ENCODE results near the gene TFB1M.

DNA sequence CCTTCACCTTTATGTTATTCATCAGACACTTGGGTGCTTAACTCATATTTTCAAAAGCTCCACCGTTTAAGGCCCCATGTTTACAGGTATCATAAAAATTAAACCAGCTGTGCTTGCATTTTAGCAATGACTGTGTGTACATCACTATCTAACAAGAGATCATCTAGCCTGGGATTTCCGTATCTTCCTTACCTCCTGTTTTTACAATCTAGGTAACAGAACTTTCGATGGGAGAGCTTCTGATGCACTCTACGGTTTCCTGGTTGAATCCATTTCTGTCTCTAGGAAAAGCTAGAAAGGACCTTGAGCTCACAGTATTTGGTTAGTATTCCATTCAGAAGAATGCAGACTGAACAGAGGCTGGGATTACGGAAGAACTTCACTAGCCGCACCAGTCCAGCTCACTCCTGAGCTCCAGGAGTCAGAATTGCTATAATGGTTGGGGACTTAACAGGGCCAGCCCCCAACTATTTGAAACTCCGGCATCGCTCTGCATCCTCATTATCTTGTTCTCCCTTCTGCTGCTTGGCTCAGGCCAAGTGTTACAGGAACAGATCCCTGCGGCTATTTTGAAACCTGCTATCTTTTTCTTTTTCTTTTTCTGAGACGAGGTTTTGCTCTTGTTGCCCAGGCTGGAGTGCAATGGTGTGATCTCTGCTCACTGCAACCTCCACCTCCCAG lies 63.4 kb downstream of the TFB1M start:
- TF ChIP-seq, protein P1, sequence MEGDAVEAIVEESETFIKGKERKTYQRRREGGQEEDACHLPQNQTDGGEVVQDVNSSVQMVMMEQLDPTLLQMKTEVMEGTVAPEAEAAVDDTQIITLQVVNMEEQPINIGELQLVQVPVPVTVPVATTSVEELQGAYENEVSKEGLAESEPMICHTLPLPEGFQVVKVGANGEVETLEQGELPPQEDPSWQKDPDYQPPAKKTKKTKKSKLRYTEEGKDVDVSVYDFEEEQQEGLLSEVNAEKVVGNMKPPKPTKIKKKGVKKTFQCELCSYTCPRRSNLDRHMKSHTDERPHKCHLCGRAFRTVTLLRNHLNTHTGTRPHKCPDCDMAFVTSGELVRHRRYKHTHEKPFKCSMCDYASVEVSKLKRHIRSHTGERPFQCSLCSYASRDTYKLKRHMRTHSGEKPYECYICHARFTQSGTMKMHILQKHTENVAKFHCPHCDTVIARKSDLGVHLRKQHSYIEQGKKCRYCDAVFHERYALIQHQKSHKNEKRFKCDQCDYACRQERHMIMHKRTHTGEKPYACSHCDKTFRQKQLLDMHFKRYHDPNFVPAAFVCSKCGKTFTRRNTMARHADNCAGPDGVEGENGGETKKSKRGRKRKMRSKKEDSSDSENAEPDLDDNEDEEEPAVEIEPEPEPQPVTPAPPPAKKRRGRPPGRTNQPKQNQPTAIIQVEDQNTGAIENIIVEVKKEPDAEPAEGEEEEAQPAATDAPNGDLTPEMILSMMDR (conservative IDR thresholded peaks at IDR 0.05 in 1 of 2, IDR thresholded peaks at IDR 0.05 in 1 of 2; ENCODE audit: extremely low read depth in 1 of 2, insufficient read depth in 1 of 2, low read depth in 1 of 2, low read length in 2 of 2): no peak
- TF ChIP-seq EZH2 (IDR thresholded peaks at IDR 0.05; ENCODE audit: borderline replicate concordance, low read length): no peak
